A673 (cell line): ENCODE data around the gene PUS10.

Experiments
- CTCF ChIP-seq: fragments of 300-800, 200-600 bp; sonication (generic); conservative IDR thresholded peaks from 2 replicates; pipeline ENCODE4 v1.5.1; 2017; ENCODE audit warnings: low read depth, mild to moderate bottlenecking, antibody characterized with exemption, low read length, moderate library complexity, mixed read lengths
- EZH2 ChIP-seq: fragments of 200-600 bp; sonication (generic); IDR thresholded peaks from 2 replicates; pipeline ENCODE4 v1.6.1; 2017; ENCODE audit warnings: borderline replicate concordance, low read depth, mild to moderate bottlenecking, mixed read lengths, antibody characterized with exemption, low read length; ENCODE audit not compliant: poor library complexity, severe bottlenecking

- TF ChIP-seq CTCF, result no peak
- no peak for TF ChIP-seq EZH2
Observed at GRCh38 chr2:60976256-60976850, 41.7 kb downstream of the PUS10 start.
